Measurements from ENCODE around the gene LYPD6.

GRCh38 chr2:149489452-149489851, 159.1 kb downstream of the LYPD6 start:
- TF ChIP-seq CTCF (IDR thresholded peaks at IDR 0.05): no peak
- TF ChIP-seq POLR2AphosphoS5 (IDR thresholded peaks at IDR 0.05): no peak

Data from esophagus muscularis mucosa (tissue), 3 donors.